Thyroid gland (tissue), 4 donors: ENCODE data around the gene CCDC157.

Experiments
- POLR2A ChIP-seq, 2 donors: fragments of 450-650 bp; IDR thresholded peaks; one replicate each; pipeline ENCODE4 v1.6.1; 2017; ENCODE audit warnings: antibody characterized with exemption in 2 of 2, mild to moderate bottlenecking in 2 of 2, moderate library complexity in 1 of 2
- TF ChIP-seq, protein P1 (sequence below), 6 experiments: fragments of 200-600 bp in 3 of 6; fragments of 450-650 bp in 3 of 6; sonication (generic) in 3 of 6; IDR thresholded peaks; one replicate each; pipeline ENCODE4 v1.5.1; 2016 to 2019; ENCODE audit warnings: antibody characterized with exemption in 6 of 6, mild to moderate bottlenecking in 2 of 6, inconsistent platforms in 1 of 6, moderate library complexity in 1 of 6

DNA sequence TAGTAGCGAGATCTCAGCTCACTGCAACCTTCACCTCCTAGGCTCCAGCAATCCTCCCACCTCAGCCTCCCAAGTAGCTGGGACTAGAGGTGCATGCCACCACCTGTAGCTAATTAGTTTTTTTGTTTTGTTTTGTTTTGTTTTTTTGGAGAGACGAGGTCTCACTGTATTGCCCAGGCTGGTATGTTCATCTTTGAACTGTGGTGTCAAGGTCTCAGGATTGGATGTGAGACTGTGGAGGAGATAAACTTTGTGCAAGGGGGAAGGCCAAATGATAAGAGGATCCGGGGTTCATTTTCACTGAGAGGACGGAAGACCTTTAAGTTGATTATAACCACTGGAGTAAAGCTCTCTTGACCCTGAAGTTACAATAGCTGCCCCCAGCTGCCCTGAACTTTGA is 48.9 kb downstream of the CCDC157 start:
- TF ChIP-seq, protein P1, sequence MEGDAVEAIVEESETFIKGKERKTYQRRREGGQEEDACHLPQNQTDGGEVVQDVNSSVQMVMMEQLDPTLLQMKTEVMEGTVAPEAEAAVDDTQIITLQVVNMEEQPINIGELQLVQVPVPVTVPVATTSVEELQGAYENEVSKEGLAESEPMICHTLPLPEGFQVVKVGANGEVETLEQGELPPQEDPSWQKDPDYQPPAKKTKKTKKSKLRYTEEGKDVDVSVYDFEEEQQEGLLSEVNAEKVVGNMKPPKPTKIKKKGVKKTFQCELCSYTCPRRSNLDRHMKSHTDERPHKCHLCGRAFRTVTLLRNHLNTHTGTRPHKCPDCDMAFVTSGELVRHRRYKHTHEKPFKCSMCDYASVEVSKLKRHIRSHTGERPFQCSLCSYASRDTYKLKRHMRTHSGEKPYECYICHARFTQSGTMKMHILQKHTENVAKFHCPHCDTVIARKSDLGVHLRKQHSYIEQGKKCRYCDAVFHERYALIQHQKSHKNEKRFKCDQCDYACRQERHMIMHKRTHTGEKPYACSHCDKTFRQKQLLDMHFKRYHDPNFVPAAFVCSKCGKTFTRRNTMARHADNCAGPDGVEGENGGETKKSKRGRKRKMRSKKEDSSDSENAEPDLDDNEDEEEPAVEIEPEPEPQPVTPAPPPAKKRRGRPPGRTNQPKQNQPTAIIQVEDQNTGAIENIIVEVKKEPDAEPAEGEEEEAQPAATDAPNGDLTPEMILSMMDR (IDR thresholded peaks at IDR 0.05): no peak
- no peak for TF ChIP-seq POLR2A (IDR thresholded peaks at IDR 0.05)
